HG03354 (cell line): ENCODE data around the gene DMAC2L.

Experiments
- ATAC-seq: cut with Tn5 transposase; IDR thresholded peaks from one replicate; pipeline ENCODE4 v1.9.1; 2021; ENCODE audit warnings: mild to moderate bottlenecking; ENCODE audit not compliant: unreplicated experiment, poor library complexity, severe bottlenecking

The DMAC2L gene

GRCh38 chr14:50320283-50320682 lies 8.2 kb downstream of the DMAC2L start:
- no peak for ATAC-seq

- ATAC-seq: peak; percentile 90
Measured at GRCh38 chr14:50321009-50321660, 9.0 kb downstream of the DMAC2L start.

GRCh38 chr14:50331596-50331995 lies 19.5 kb downstream of the DMAC2L start:
- no peak for ATAC-seq

GRCh38 chr14:50333014-50333509 lies 20.9 kb downstream of the DMAC2L start:
- ATAC-seq: no peak

GRCh38 chr14:50334211-50334610 lies 22.1 kb downstream of the DMAC2L start:
- no peak for ATAC-seq

GRCh38 chr14:50335389-50335788 lies 23.3 kb downstream of the DMAC2L start:
- ATAC-seq: no peak

GRCh38 chr14:50335989-50336824 lies 24.1 kb downstream of the DMAC2L start:
- ATAC-seq: peak; percentile 67

GRCh38 chr14:50338587-50338986 lies 26.5 kb downstream of the DMAC2L start:
- no peak for ATAC-seq

GRCh38 chr14:50339178-50339804 lies 27.2 kb downstream of the DMAC2L start:
- no peak for ATAC-seq

- ATAC-seq: no peak
Measured at GRCh38 chr14:50340045-50340444, 27.9 kb downstream of the DMAC2L start.

GRCh38 chr14:50340963-50341362 lies 28.8 kb downstream of the DMAC2L start:
- ATAC-seq: no peak

- peak; percentile 59 for ATAC-seq
Measured at GRCh38 chr14:50342221-50343078, 30.3 kb downstream of the DMAC2L start.

GRCh38 chr14:50343434-50343833 lies 31.3 kb downstream of the DMAC2L start:
- no peak for ATAC-seq

- ATAC-seq: peak; percentile 74
Measured at GRCh38 chr14:50344116-50344775, 32.1 kb downstream of the DMAC2L start.

- no peak for ATAC-seq
Measured at GRCh38 chr14:50344876-50345563, 32.9 kb downstream of the DMAC2L start.

- ATAC-seq: no peak
Measured at GRCh38 chr14:50345846-50346422, 33.8 kb downstream of the DMAC2L start.

- ATAC-seq: no peak
Measured at GRCh38 chr14:50347521-50347920, 35.4 kb downstream of the DMAC2L start.

- no peak for ATAC-seq
Measured at GRCh38 chr14:50348933-50349332, 36.8 kb downstream of the DMAC2L start.
